Esophagus squamous epithelium (tissue), 4 donors: ENCODE measurements around the gene APOBEC3C.
"Not testable (repeated sequence)": the region's sequence is repeated elsewhere in the genome, so short reads cannot be mapped to it uniquely, and the experiment has no call there.

Source experiments
- POLR2A ChIP-seq, 4 donors: fragments of 450-650 bp; IDR thresholded peaks; one replicate each; pipeline ENCODE4 v1.6.1; 2017; ENCODE audit warnings: antibody characterized with exemption in 4 of 4, mild to moderate bottlenecking in 4 of 4, moderate library complexity in 3 of 4
- TF ChIP-seq, protein P1 (sequence below), 6 experiments: fragments of 450-650 bp in 4 of 6; fragments of 200-600 bp in 2 of 6; sonication (generic) in 2 of 6; IDR thresholded peaks; one replicate each; pipeline ENCODE4 v1.5.1; 2016 to 2019; ENCODE audit warnings: antibody characterized with exemption in 6 of 6, mild to moderate bottlenecking in 4 of 6, moderate library complexity in 4 of 6

DNA sequence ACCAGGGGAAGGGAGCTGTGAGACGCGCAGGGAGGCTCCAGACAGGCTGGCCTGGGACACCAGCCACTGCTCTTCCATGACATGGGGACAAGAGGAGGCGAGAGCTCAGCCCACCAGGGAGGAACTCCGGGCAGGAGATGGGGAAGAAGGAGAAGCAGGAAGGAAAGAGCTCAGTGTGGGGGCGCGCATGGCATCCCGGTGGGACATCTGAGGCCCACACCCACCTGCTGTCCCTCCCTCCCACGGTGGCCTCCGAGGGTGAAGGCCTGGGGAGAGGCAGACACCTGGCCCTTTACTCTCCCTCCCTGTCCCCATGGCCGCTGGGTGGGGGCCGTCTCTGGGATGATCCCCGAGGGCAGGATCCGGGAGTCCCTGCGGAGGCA lies 26.1 kb downstream of the APOBEC3C start:
- TF ChIP-seq POLR2A (IDR thresholded peaks at IDR 0.05), result not testable (repeated sequence)
- TF ChIP-seq, protein P1, sequence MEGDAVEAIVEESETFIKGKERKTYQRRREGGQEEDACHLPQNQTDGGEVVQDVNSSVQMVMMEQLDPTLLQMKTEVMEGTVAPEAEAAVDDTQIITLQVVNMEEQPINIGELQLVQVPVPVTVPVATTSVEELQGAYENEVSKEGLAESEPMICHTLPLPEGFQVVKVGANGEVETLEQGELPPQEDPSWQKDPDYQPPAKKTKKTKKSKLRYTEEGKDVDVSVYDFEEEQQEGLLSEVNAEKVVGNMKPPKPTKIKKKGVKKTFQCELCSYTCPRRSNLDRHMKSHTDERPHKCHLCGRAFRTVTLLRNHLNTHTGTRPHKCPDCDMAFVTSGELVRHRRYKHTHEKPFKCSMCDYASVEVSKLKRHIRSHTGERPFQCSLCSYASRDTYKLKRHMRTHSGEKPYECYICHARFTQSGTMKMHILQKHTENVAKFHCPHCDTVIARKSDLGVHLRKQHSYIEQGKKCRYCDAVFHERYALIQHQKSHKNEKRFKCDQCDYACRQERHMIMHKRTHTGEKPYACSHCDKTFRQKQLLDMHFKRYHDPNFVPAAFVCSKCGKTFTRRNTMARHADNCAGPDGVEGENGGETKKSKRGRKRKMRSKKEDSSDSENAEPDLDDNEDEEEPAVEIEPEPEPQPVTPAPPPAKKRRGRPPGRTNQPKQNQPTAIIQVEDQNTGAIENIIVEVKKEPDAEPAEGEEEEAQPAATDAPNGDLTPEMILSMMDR (IDR thresholded peaks at IDR 0.05), result not testable (repeated sequence)
